NCI-H748 (cell line): ENCODE results near the gene KMT2E.

Source experiments
- DNase-seq: peaks from one replicate; lab custom pipeline; 2025; ENCODE audit not compliant: unreplicated experiment; lab: John Stamatoyannopoulos, UW

KMT2E gene

DNA sequence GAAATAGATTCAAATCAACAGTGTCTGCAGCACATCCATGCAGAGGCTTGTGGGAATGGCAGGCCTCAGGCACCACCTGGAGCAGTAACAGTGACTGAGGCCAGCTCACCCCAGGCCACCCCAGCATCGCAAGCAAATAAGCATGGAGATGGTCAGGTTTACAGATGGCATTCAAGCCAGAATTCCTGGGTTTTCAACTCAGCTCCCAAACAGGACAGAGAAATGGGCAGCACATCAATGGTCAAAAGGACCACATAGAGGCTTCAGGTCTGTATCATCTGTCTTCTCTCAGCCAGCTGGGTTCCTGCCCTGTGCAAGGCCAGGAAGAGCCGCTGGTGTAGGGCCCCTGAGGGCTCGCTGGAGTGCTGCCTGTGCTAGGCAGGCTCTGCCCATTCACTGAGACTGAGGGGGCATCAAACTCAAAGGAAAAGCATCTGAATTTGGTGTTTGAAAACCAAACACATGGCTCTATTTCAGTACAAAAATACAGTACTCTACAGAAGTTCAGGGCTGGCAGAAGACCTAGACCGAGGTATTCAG lies 112.5 kb downstream of the KMT2E start:
- DNase-seq = no peak

GRCh38 chr7:105127179-105127578 lies 113.2 kb downstream of the KMT2E start:
- DNase-seq = no peak

GRCh38 chr7:105130048-105130447 lies 116.0 kb downstream of the KMT2E start:
- DNase-seq = no peak

GRCh38 chr7:105130580-105130979 lies 116.6 kb downstream of the KMT2E start:
- DNase-seq = no peak

GRCh38 chr7:105131033-105131656 lies 117.1 kb downstream of the KMT2E start:
- DNase-seq = no peak

GRCh38 chr7:105131890-105132289 lies 117.9 kb downstream of the KMT2E start:
- DNase-seq = no peak

GRCh38 chr7:105132335-105132734 lies 118.3 kb downstream of the KMT2E start:
- no peak for DNase-seq

GRCh38 chr7:105132835-105133234 lies 118.8 kb downstream of the KMT2E start:
- no peak for DNase-seq

- no peak for DNase-seq
These were observed 119.4 kb downstream of the KMT2E start for GRCh38 chr7:105133358-105133757.

GRCh38 chr7:105133986-105134655 lies 120.1 kb downstream of the KMT2E start:
- DNase-seq = no peak

- no peak for DNase-seq
These were observed 122.2 kb downstream of the KMT2E start for GRCh38 chr7:105136221-105136620.

GRCh38 chr7:105137898-105138297 lies 123.9 kb downstream of the KMT2E start:
- no peak for DNase-seq

DNA sequence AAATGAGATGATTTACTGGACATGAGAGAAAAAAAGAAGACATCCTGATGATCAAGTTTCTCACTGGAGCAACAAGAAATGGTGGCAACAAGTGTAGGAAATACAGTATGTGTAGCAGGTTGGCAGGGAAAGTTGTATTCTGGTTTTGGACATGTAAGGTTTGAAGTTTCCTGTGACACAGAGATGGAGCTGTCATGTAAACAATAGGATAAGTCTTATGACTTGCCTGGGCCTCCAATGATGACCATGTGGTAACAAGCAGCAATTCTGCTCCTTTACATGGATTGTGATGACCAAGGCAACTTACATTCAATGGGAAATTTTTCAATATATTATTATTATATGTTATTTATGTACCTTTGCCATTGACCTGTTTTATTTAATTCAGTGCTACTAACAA lies 125.4 kb downstream of the KMT2E start:
- no peak for DNase-seq

- DNase-seq = no peak
These were observed 127.1 kb downstream of the KMT2E start for GRCh38 chr7:105141068-105141467.

DNA sequence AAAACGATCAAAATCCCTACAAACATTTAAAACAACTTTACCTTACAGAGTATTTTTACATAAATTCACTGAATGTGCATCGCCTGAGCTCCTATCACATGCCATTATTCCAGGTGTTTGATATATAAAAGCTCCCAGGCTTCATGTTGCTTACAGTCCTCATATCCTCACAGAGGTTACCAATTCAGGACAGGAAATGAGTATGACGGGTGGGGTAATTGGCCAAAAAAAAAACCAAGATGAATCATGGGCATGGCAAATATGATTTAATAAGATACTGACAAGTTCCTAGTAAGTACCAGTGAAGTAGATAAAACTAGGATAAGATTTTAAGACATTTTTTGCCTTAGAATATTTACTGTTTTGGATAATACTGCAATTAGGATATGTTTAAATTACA lies 135.8 kb downstream of the KMT2E start:
- no peak for DNase-seq

- no peak for DNase-seq
These were observed 137.1 kb downstream of the KMT2E start for GRCh38 chr7:105151152-105151551.

DNA sequence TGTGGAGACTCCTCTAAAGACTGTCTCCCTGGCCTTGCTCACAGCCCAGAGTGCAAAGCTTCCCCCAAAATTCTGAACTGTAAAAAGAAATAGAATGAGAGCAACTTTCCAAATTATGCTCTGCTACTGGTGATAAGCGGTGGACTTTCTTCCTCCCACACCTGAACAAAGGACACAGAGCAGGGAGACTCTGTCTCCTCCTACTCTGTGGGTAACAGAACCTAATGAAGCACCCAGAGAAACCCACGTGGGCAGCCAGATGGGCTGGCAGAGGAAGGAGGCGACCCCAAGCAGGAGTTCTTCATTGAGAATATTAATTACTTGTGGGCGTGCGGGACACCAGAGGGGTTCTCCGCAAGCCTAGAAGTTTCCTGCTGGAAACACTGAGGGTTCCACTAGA lies 139.5 kb downstream of the KMT2E start:
- no peak for DNase-seq

- DNase-seq = no peak
These were observed 140.1 kb downstream of the KMT2E start for GRCh38 chr7:105154084-105154483.

DNA sequence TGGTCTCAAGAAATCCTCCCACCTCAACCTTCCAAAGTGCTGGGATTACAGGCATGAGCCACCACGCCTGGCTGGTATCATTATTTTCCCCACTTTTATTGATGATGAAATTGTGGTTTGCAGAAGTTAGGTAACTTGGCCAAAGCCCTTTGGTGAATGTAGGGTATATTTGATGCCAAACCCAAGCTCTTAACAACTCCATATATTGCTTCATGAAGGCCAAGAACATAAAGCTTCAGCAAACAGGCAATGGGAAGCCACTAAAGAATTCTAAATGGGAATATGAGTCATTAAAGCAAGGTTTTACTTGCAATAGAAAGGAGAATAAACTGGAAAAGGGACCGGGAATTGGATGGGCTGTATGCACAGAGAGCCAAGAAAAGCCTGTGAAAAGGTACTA lies 142.7 kb downstream of the KMT2E start:
- no peak for DNase-seq

GRCh38 chr7:105157278-105157677 lies 143.3 kb downstream of the KMT2E start:
- DNase-seq = no peak

DNA sequence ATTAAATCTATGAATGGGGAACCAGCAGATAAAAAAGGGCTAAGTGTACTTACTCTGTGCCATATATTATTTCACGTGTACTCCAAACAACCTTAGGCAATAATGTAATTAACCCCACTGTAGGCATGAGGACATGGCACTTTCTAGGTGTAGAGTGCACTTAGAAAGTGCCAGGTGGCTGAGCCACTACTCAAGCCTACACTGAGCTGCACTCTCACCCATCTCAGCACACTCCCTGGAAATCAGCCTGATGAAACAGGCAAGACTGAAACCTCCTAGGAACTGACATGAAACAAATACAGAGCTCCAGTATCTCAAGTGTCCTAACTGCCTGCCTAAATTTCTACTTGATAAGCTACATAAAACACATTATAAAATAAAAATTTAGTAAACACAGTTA lies 147.4 kb downstream of the KMT2E start:
- no peak for DNase-seq
